ENCODE data around the gene ANO3.
A peak's percentile ranks its signal among the peaks of the same experiment; 100 is the strongest.

The ANO3 gene

GRCh38 chr11:26569646-26570045 lies 237.7 kb downstream of the ANO3 start:
- Histone ChIP-seq H2BK5ac (ENCODE audit: low read length) (no peak overlapping the region), H3K4me2 (ENCODE audit: low read length) (no peak overlapping the region), H3K4me3 (ENCODE audit: low read length) (no peak overlapping the region), H4K5ac (ENCODE audit: low read length) (no peak overlapping the region), H4K8ac (ENCODE audit: low read depth, low read length) (no peak overlapping the region), H3K4ac (ENCODE audit: low read depth, low read length) (no peak overlapping the region), H3K4me1 (ENCODE audit: control insufficient read depth, low read depth, low read length) (no peaks in the 10 kb centered on the region), H2BK120ac (ENCODE audit: low read depth, low read length) (no peak overlapping the region), H2AK5ac (ENCODE audit: low read length) (no peak overlapping the region), H3K56ac (ENCODE audit: low read length) (no peak overlapping the region), H3K9ac (ENCODE audit: low read length) (no peak overlapping the region), H3K27me3 (ENCODE audit: insufficient read depth, low read length, poor library complexity) (no peaks in the 10 kb centered on the region), H3K79me2 (ENCODE audit: control insufficient read depth, insufficient read depth, low read length) (no peaks in the 10 kb centered on the region), H3K18ac (ENCODE audit: low read length) (no peak overlapping the region), H3K36me3 (ENCODE audit: control insufficient read depth, insufficient read depth, low read length) (no peaks in the 10 kb centered on the region), H3K79me1 (ENCODE audit: low read length) (no peaks in the 10 kb centered on the region), H2BK15ac (replicated peaks; ENCODE audit: low read depth) (no peak overlapping the region), H3K27ac (ENCODE audit: low read depth, low read length) (no peak overlapping the region), H3K23ac (ENCODE audit: low read length) (no peak overlapping the region)
- no peak for DNase-seq
- no CpG with 5 or more reads among the region's 2 CpGs for WGBS (ENCODE audit: extremely low coverage, insufficient coverage, low lambda C conversion rate)

DNA sequence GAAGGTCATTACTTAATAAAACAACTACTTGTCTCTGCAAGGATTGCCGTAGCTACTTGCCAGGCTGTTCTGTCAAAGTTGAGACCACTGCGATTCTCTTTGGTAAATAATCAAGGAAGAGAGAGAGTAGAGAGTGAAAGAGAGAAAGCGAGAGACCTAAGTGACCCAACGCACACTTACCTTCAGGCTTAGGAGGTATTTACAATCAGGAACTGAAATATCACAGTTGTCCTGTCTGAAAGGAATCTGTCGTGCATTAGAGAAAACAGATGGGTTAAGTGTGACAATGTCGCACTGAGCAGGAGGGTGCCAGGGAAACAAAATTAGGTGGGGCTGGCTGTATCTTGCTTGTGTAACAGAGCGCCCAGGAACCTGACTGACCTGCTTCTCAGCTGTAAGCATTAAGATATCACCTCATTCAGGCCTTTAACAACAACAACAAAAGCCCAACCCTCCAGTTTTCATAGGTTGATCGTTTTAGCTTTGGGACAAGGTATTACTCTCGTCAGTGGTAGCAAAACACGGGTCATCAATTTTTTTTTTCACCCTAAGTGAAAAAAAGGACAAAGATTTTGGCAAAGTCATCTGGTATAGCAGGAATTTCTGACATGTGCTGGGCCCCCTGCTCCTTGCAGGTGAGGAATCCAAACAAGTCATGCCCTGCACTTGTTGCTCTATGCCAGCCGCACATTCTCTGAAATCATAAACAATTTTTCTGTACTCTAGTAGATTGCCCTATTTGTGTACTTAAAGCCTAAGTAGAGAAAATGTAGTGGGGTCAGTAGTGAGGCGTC lies 240.1 kb downstream of the ANO3 start, which contains the start of gene MUC15:
Gene MUC15 (minus strand): TSS at position 403 of the 794 bp plus-strand sequence. CDS start 5,169 bp downstream, outside the sequence.
- H4K8ac ChIP-seq (ENCODE audit: low read depth, low read length), result no peak within 1 kb of the TSS
- DNase-seq, result peak; percentile 37
- no peak within 1 kb of the TSS for H4K5ac ChIP-seq (ENCODE audit: low read length)
- H3K4me1 ChIP-seq (ENCODE audit: control insufficient read depth, low read depth, low read length), result no peaks in the 10 kb centered on the region
- H3K79me2 ChIP-seq (ENCODE audit: control insufficient read depth, insufficient read depth, low read length), result no peaks in the 10 kb centered on the region
- no peak within 1 kb of the TSS for H2BK120ac ChIP-seq (ENCODE audit: low read depth, low read length)
- H3K79me1 ChIP-seq (ENCODE audit: low read length), result no peaks in the 10 kb centered on the region
- no peak within 1 kb of the TSS for H3K9ac ChIP-seq (ENCODE audit: low read length)
- H3K36me3 ChIP-seq (ENCODE audit: control insufficient read depth, insufficient read depth, low read length), result no peaks in the 10 kb centered on the region
- H3K56ac ChIP-seq (ENCODE audit: low read length), result no peak within 1 kb of the TSS
- no peak within 1 kb of the TSS for H2AK5ac ChIP-seq (ENCODE audit: low read length)
- WGBS (ENCODE audit: extremely low coverage, insufficient coverage, low lambda C conversion rate), result no CpG with 5 or more reads among the region's 12 CpGs
- H3K27ac ChIP-seq (ENCODE audit: low read depth, low read length), result no peak within 1 kb of the TSS
- H2BK15ac ChIP-seq (replicated peaks; ENCODE audit: low read depth), result no peak within 1 kb of the TSS
- no peaks in the 10 kb centered on the region for H3K27me3 ChIP-seq (ENCODE audit: insufficient read depth, low read length, poor library complexity)
- no peak within 1 kb of the TSS for H3K4ac ChIP-seq (ENCODE audit: low read depth, low read length)
- H3K23ac ChIP-seq (ENCODE audit: low read length), result no peak within 1 kb of the TSS
- H3K4me3 ChIP-seq (ENCODE audit: low read length), result no peak within 1 kb of the TSS
- H3K4me2 ChIP-seq (ENCODE audit: low read length), result no peak within 1 kb of the TSS
- no peak within 1 kb of the TSS for H2BK5ac ChIP-seq (ENCODE audit: low read length)
- H3K18ac ChIP-seq (ENCODE audit: low read length), result no peak within 1 kb of the TSS

GRCh38 chr11:26572770-26573402 lies 241.0 kb downstream of the ANO3 start:
- H3K79me2 ChIP-seq (ENCODE audit: control insufficient read depth, insufficient read depth, low read length), result no peaks in the 10 kb centered on the region
- H3K9ac ChIP-seq (ENCODE audit: low read length), result no peak overlapping the region
- no peak overlapping the region for H3K23ac ChIP-seq (ENCODE audit: low read length)
- H4K5ac ChIP-seq (ENCODE audit: low read length), result no peak overlapping the region
- no peak overlapping the region for H3K4ac ChIP-seq (ENCODE audit: low read depth, low read length)
- no peak overlapping the region for H3K4me3 ChIP-seq (ENCODE audit: low read length)
- H3K27me3 ChIP-seq (ENCODE audit: insufficient read depth, low read length, poor library complexity), result no peaks in the 10 kb centered on the region
- no peak overlapping the region for H2AK5ac ChIP-seq (ENCODE audit: low read length)
- H4K8ac ChIP-seq (ENCODE audit: low read depth, low read length), result no peak overlapping the region
- WGBS (ENCODE audit: extremely low coverage, insufficient coverage, low lambda C conversion rate), result no CpG with 5 or more reads among the region's 11 CpGs
- peak; percentile 37 for DNase-seq
- H2BK5ac ChIP-seq (ENCODE audit: low read length), result no peak overlapping the region
- no peak overlapping the region for H3K18ac ChIP-seq (ENCODE audit: low read length)
- no peak overlapping the region for H2BK120ac ChIP-seq (ENCODE audit: low read depth, low read length)
- H3K27ac ChIP-seq (ENCODE audit: low read depth, low read length), result no peak overlapping the region
- H3K4me2 ChIP-seq (ENCODE audit: low read length), result no peak overlapping the region
- no peak overlapping the region for H3K56ac ChIP-seq (ENCODE audit: low read length)
- H3K36me3 ChIP-seq (ENCODE audit: control insufficient read depth, insufficient read depth, low read length), result no peaks in the 10 kb centered on the region
- H3K79me1 ChIP-seq (ENCODE audit: low read length), result no peaks in the 10 kb centered on the region
- no peak overlapping the region for H2BK15ac ChIP-seq (replicated peaks; ENCODE audit: low read depth)
- H3K4me1 ChIP-seq (ENCODE audit: control insufficient read depth, low read depth, low read length), result no peaks in the 10 kb centered on the region

- no peaks in the 10 kb centered on the region for H3K27me3 ChIP-seq (ENCODE audit: insufficient read depth, low read length, poor library complexity)
- DNase-seq, result no peak
- H4K5ac ChIP-seq (ENCODE audit: low read length), result no peak overlapping the region
- no peak overlapping the region for H3K27ac ChIP-seq (ENCODE audit: low read depth, low read length)
- WGBS (ENCODE audit: extremely low coverage, insufficient coverage, low lambda C conversion rate), result no CpG with 5 or more reads among the region's 2 CpGs
- no peak overlapping the region for H3K18ac ChIP-seq (ENCODE audit: low read length)
- H3K4me1 ChIP-seq (ENCODE audit: control insufficient read depth, low read depth, low read length), result no peaks in the 10 kb centered on the region
- no peak overlapping the region for H3K56ac ChIP-seq (ENCODE audit: low read length)
- no peaks in the 10 kb centered on the region for H3K79me1 ChIP-seq (ENCODE audit: low read length)
- H2AK5ac ChIP-seq (ENCODE audit: low read length), result no peak overlapping the region
- H3K36me3 ChIP-seq (ENCODE audit: control insufficient read depth, insufficient read depth, low read length), result no peaks in the 10 kb centered on the region
- H2BK120ac ChIP-seq (ENCODE audit: low read depth, low read length), result no peak overlapping the region
- H2BK15ac ChIP-seq (replicated peaks; ENCODE audit: low read depth), result no peak overlapping the region
- H2BK5ac ChIP-seq (ENCODE audit: low read length), result no peak overlapping the region
- no peak overlapping the region for H3K23ac ChIP-seq (ENCODE audit: low read length)
- H3K4ac ChIP-seq (ENCODE audit: low read depth, low read length), result peak overlapping the region; percentile 16
- no peak overlapping the region for H3K4me3 ChIP-seq (ENCODE audit: low read length)
- no peak overlapping the region for H3K9ac ChIP-seq (ENCODE audit: low read length)
- H3K4me2 ChIP-seq (ENCODE audit: low read length), result no peak overlapping the region
- H3K79me2 ChIP-seq (ENCODE audit: control insufficient read depth, insufficient read depth, low read length), result no peaks in the 10 kb centered on the region
- no peak overlapping the region for H4K8ac ChIP-seq (ENCODE audit: low read depth, low read length)
Observed at GRCh38 chr11:26573896-26574295, 242.0 kb downstream of the ANO3 start.

GRCh38 chr11:26575946-26576345 lies 244.0 kb downstream of the ANO3 start:
- Histone ChIP-seq H3K56ac (ENCODE audit: low read length) (no peak overlapping the region), H2AK5ac (ENCODE audit: low read length) (no peak overlapping the region), H4K5ac (ENCODE audit: low read length) (no peak overlapping the region), H3K9ac (ENCODE audit: low read length) (no peak overlapping the region), H3K23ac (ENCODE audit: low read length) (no peak overlapping the region), H2BK120ac (ENCODE audit: low read depth, low read length) (no peak overlapping the region), H3K4me1 (ENCODE audit: control insufficient read depth, low read depth, low read length) (no peaks in the 10 kb centered on the region), H3K36me3 (ENCODE audit: control insufficient read depth, insufficient read depth, low read length) (no peaks in the 10 kb centered on the region), H3K4me2 (ENCODE audit: low read length) (no peak overlapping the region), H3K18ac (ENCODE audit: low read length) (no peak overlapping the region), H3K4me3 (ENCODE audit: low read length) (no peak overlapping the region), H3K27ac (ENCODE audit: low read depth, low read length) (no peak overlapping the region), H3K4ac (ENCODE audit: low read depth, low read length) (no peak overlapping the region), H3K79me1 (ENCODE audit: low read length) (no peaks in the 10 kb centered on the region), H2BK5ac (ENCODE audit: low read length) (no peak overlapping the region), H3K79me2 (ENCODE audit: control insufficient read depth, insufficient read depth, low read length) (no peaks in the 10 kb centered on the region), H4K8ac (ENCODE audit: low read depth, low read length) (no peak overlapping the region), H2BK15ac (replicated peaks; ENCODE audit: low read depth) (no peak overlapping the region), H3K27me3 (ENCODE audit: insufficient read depth, low read length, poor library complexity) (no peaks in the 10 kb centered on the region)
- DNase-seq, result no peak
- WGBS (ENCODE audit: extremely low coverage, insufficient coverage, low lambda C conversion rate), result no CpG with 5 or more reads among the region's 5 CpGs
